ENCODE measurements around the gene GAS7. TPM values are rescaled to one million over a fixed set of nuclear protein-coding genes. Genes with fewer than 3 reads are reported as not detected.

GAS7 gene
- total RNA-seq, 1 experiment from 2014 or later, result 12.3 TPM

- ChIA-PET POLR2A (interaction anchor here (0.7 kb wide), 1 partner anchor 162 kb away, joined by 3 read pairs; no protein-coding TSS in a partner anchor), CTCF (no interaction called here)
- Mint-ChIP-seq H3K9me3 (peaks cover 13% of the 10 kb centered on the region), H3K36me3 (peaks cover 8% of the 10 kb centered on the region), H3K4me1 (0 out of 2 replicates have a peak, but pooled peaks cover 2% of the 10 kb centered on the region), H3K27ac (no peak overlapping the region), H3K27me3 (ENCODE audit: low read depth) (no peaks in the 10 kb centered on the region), H3K4me3 (no peak overlapping the region)
- ATAC-seq (no peak), DNase-seq (ENCODE audit: low spot score) (no peak)
- TF ChIP-seq ERG (CRISPR knock-in tag; IDR thresholded peaks at IDR 0.05) (no peak), RORB (CRISPR knock-in tag; IDR thresholded peaks at IDR 0.05) (no peak), CREM (CRISPR knock-in tag; IDR thresholded peaks at IDR 0.05) (no peak), NR2C2 (CRISPR knock-in tag; IDR thresholded peaks at IDR 0.05) (no peak), ZNF317 (CRISPR knock-in tag; IDR thresholded peaks at IDR 0.05; ENCODE audit: borderline replicate concordance, low read depth) (no peak), CTCF (IDR thresholded peaks at IDR 0.05) (no peak), PRDM15 (CRISPR knock-in tag; IDR thresholded peaks at IDR 0.05) (no peak), USF2 (CRISPR knock-in tag; IDR thresholded peaks at IDR 0.05) (no peak), TCF7 (CRISPR knock-in tag; IDR thresholded peaks at IDR 0.05; ENCODE audit: low read depth) (no peak), MLX (CRISPR knock-in tag; IDR thresholded peaks at IDR 0.05) (no peak), NR1H2 (CRISPR knock-in tag; IDR thresholded peaks at IDR 0.05) (no peak), MAX (CRISPR knock-in tag; IDR thresholded peaks at IDR 0.05) (no peak), AR (CRISPR knock-in tag; IDR thresholded peaks at IDR 0.05) (no peak), MXD4 (CRISPR knock-in tag; IDR thresholded peaks at IDR 0.05; ENCODE audit: borderline replicate concordance) (no peak)
Measured at GRCh38 chr17:10089196-10089804, 109.1 kb downstream of the GAS7 start.

Data from WTC11 (cell line).